A549 treated with GW870086 at 1 μM for 4 hours (cell line): ENCODE measurements around the gene ASTE1. TPM values are rescaled to one million over a fixed set of nuclear protein-coding genes. Genes with fewer than 3 reads are reported as not detected.

ENCODE experiments used
- total RNA-seq: library from RNA; stranded (reverse); fragments of 200-300 nt; extraction: Qiagen RNA extraction; gene quantifications from 5 replicates; pipeline ENCODE4 v1.2.3, GENCODE V29; 2022; ENCODE audit warnings: low read depth

The ASTE1 gene, protein sequence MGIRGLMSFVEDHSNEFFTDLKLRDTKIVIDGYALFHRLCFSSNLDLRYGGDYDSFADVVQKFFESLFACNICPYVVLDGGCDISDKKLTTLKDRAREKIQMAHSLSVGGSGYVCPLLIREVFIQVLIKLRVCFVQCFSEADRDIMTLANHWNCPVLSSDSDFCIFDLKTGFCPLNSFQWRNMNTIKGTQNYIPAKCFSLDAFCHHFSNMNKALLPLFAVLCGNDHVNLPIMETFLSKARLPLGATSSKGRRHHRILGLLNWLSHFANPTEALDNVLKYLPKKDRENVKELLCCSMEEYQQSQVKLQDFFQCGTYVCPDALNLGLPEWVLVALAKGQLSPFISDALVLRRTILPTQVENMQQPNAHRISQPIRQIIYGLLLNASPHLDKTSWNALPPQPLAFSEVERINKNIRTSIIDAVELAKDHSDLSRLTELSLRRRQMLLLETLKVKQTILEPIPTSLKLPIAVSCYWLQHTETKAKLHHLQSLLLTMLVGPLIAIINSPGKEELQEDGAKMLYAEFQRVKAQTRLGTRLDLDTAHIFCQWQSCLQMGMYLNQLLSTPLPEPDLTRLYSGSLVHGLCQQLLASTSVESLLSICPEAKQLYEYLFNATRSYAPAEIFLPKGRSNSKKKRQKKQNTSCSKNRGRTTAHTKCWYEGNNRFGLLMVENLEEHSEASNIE
- 4.6 to 5.6 TPM (median 4.8 TPM) in 5 replicates for total RNA-seq

DNA sequence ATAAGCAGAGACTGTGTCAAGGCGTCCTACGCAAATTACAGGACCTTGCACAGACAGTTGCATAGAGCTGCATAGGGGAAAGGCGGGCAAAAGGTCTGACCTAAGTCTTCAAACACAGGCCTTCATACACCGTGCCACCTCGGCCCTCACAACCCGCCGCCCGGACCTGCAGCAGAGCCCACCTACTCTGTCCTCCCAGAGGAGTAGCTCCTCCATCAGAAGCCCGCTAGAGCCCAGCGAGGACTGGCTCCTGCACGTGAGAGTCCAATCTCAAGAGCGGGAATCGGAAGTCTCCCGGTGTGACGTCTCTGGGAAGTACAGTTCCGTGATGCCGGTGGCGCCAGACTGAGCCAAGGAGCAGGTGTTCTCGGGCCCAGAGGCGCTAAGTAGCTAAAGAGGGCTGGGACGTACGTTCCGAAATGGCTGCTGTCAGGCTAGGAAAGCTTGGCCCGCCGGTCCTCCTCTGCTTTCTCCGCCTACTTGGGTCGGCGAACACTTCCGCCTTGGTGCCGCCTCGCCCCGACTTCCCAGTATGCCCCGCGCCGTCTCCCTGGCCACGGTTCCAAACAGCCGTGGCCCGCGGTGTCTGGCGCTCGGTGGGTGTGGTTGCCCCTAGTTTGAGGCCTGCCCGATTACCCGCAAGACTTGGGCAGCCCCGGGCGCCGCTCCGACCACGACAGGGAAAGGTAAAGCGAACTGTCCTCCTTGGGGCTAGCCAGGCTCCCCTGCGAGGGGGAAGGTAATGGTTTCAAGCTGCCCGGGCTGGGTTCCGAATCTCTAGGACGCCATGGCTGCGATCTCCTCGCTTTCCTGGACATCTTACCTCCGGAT, at the start of gene ASTE1, which contains the start of gene NEK11:
Gene ASTE1 (minus strand): TSS at position 505 of the 831 bp plus-strand sequence. CDS start 1,519 bp downstream, outside the sequence.
Gene NEK11 (plus strand): TSS at position 557 of the 831 bp plus-strand sequence. CDS start 2,832 bp downstream, outside the sequence.

Other genes starting within 250 kb of the ASTE1 start
- gene ATP2C1, start 132.7 kb downstream of the ASTE1 start, total RNA-seq: 28.7 to 36.4 TPM (median 32.3 TPM) in 5 replicates
- 4.0 to 4.9 TPM (median 4.7 TPM) in 5 replicates for gene NEK11, start 52 bp upstream of the ASTE1 start, total RNA-seq